H9 (cell line): ENCODE measurements around the gene FAM171A1. TPM values are rescaled to one million over a fixed set of nuclear protein-coding genes. Genes with fewer than 3 reads are reported as not detected.

Experiments
- DNase-seq: peaks from one replicate; pipeline ENCODE4 v3.0.0-alpha.2; 2017
- H2AFZ ChIP-seq: one replicate; pipeline ENCODE4 v1.6.1; 2013; ENCODE audit warnings: mild to moderate bottlenecking, low read length, control low read depth, moderate library complexity
- H2AK5ac ChIP-seq: 2 replicates; pipeline ENCODE4 v1.6.1; 2013; ENCODE audit warnings: low read length, control low read depth, mixed read lengths; ENCODE audit not compliant: insufficient read length
- H2BK120ac ChIP-seq: one replicate; pipeline ENCODE4 v1.6.1; 2013; ENCODE audit warnings: low read depth, mild to moderate bottlenecking, low read length, control low read depth, inconsistent platforms; ENCODE audit not compliant: poor library complexity, severe bottlenecking
- H2BK12ac ChIP-seq: 2 replicates; pipeline ENCODE4 v1.6.1; 2013; ENCODE audit warnings: low read length, control low read depth, mixed read lengths, low read depth; ENCODE audit not compliant: insufficient read length
- H2BK15ac ChIP-seq: 2 replicates; pipeline ENCODE4 v1.6.1; 2013; ENCODE audit warnings: low read depth, low read length, control low read depth
- H2BK20ac ChIP-seq: one replicate; pipeline ENCODE4 v1.6.1; 2013; ENCODE audit warnings: low read depth, mild to moderate bottlenecking, low read length, control low read depth, inconsistent platforms; ENCODE audit not compliant: poor library complexity, severe bottlenecking
- H2BK5ac ChIP-seq: 2 replicates; pipeline ENCODE4 v1.6.1; 2013; ENCODE audit warnings: low read length, control low read depth, mixed read lengths; ENCODE audit not compliant: insufficient read length
- H3K14ac ChIP-seq: 2 replicates; pipeline ENCODE4 v1.6.1; 2013; ENCODE audit warnings: low read length, control low read depth; ENCODE audit not compliant: insufficient read depth
- H3K18ac ChIP-seq: 2 replicates; pipeline ENCODE4 v1.6.1; 2013; ENCODE audit warnings: low read depth, mild to moderate bottlenecking, mixed read lengths, low read length, control low read depth; ENCODE audit not compliant: insufficient read length
- H3K23ac ChIP-seq: 2 replicates; pipeline ENCODE4 v1.6.1; 2013; ENCODE audit warnings: low read length, control low read depth, mixed read lengths, low read depth; ENCODE audit not compliant: insufficient read length
- H3K23me2 ChIP-seq: 2 replicates; pipeline ENCODE4 v1.6.1; 2013; ENCODE audit warnings: low read depth, mild to moderate bottlenecking, mixed read lengths, low read length, control low read depth; ENCODE audit not compliant: insufficient read length, poor library complexity, severe bottlenecking
- H3K27ac ChIP-seq: 2 replicates; pipeline ENCODE4 v1.5.1; 2013; ENCODE audit warnings: low read length, control low read depth, mixed read lengths, low read depth; ENCODE audit not compliant: insufficient read length
- H3K27me3 ChIP-seq: 2 replicates; pipeline ENCODE4 v1.6.1; 2013; ENCODE audit warnings: low read length, control low read depth, inconsistent platforms; ENCODE audit not compliant: insufficient read depth
- H3K4ac ChIP-seq: 2 replicates; pipeline ENCODE4 v1.6.1; 2013; ENCODE audit warnings: low read depth, mild to moderate bottlenecking, control low read depth, inconsistent platforms, low read length, moderate library complexity
- H3K4me1 ChIP-seq: 2 replicates; pipeline ENCODE4 v1.6.1; 2013; ENCODE audit warnings: low read length, control low read depth, inconsistent platforms; ENCODE audit not compliant: insufficient read depth
- H3K4me2 ChIP-seq: 2 replicates; pipeline ENCODE4 v1.6.1; 2013; ENCODE audit warnings: low read length, control low read depth, mixed read lengths; ENCODE audit not compliant: insufficient read length, insufficient read depth
- H3K56ac ChIP-seq: 2 replicates; pipeline ENCODE4 v1.6.1; 2013; ENCODE audit warnings: low read depth, mild to moderate bottlenecking, mixed read lengths, low read length, control low read depth; ENCODE audit not compliant: insufficient read length
- H3K79me1 ChIP-seq: 2 replicates; pipeline ENCODE4 v1.6.1; 2013; ENCODE audit warnings: low read depth, mild to moderate bottlenecking, moderate library complexity, low read length, control low read depth, inconsistent platforms; ENCODE audit not compliant: insufficient read depth, poor library complexity, severe bottlenecking
- H3K79me2 ChIP-seq: 2 replicates; pipeline ENCODE4 v1.6.1; 2013; ENCODE audit warnings: low read length, control low read depth, inconsistent platforms; ENCODE audit not compliant: insufficient read depth
- H3K9ac ChIP-seq: 2 replicates; pipeline ENCODE4 v1.6.1; 2013; ENCODE audit warnings: low read length, control low read depth, mixed read lengths; ENCODE audit not compliant: insufficient read length; ENCODE audit errors: extremely low read depth
- H3K9me3 ChIP-seq: one replicate; pipeline ENCODE4 v1.6.1; 2013; ENCODE audit warnings: low read depth, low read length, inconsistent platforms; ENCODE audit not compliant: control insufficient read depth
- H3T11ph ChIP-seq: one replicate; pipeline ENCODE4 v1.6.1; 2013; ENCODE audit warnings: mild to moderate bottlenecking, low read length, control low read depth, inconsistent platforms
- H4K20me1 ChIP-seq: one replicate; pipeline ENCODE4 v1.6.1; 2013; ENCODE audit not compliant: control insufficient read depth, insufficient read length, insufficient read depth
- H4K5ac ChIP-seq: 2 replicates; pipeline ENCODE4 v1.6.1; 2013; ENCODE audit warnings: low read depth, mild to moderate bottlenecking, mixed read lengths, low read length, control low read depth; ENCODE audit not compliant: insufficient read length
- H4K8ac ChIP-seq: replicated peaks from 2 replicates; pipeline ENCODE4 v1.6.1; 2013; ENCODE audit warnings: low read length, control low read depth, mixed read lengths, low read depth; ENCODE audit not compliant: insufficient read length
- H4K91ac ChIP-seq: 2 replicates; pipeline ENCODE4 v1.6.1; 2013; ENCODE audit warnings: low read depth, mild to moderate bottlenecking, moderate library complexity, mixed read lengths, low read length, control low read depth; ENCODE audit not compliant: insufficient read length
- H3K27ac Mint-ChIP-seq, 3 experiments: 2 replicates in 2 of 3; 3 replicates in 1 of 3; pipeline ENCODE4 v1.8.0; 2020 to 2021; ENCODE audit warnings: mixed read lengths in 3 of 3, mild to moderate bottlenecking in 1 of 3, moderate library complexity in 1 of 3
- H3K27me3 Mint-ChIP-seq: 2 replicates; pipeline ENCODE4 v1.8.0; 2021; ENCODE audit warnings: low read depth, mild to moderate bottlenecking, moderate library complexity, mixed read lengths
- H3K36me3 Mint-ChIP-seq, 3 experiments: 2 replicates in 2 of 3; 3 replicates in 1 of 3; pipeline ENCODE4 v1.8.0; 2020 to 2021; ENCODE audit warnings: low read depth in 3 of 3, mixed read lengths in 3 of 3; ENCODE audit not compliant: insufficient read depth in 1 of 3
- H3K4me1 Mint-ChIP-seq, 2 experiments: 2 replicates each; pipeline ENCODE4 v1.8.0; 2020; ENCODE audit warnings: mixed read lengths in 2 of 2
- H3K4me3 Mint-ChIP-seq, 2 experiments: 2 replicates in 1 of 2; 3 replicates in 1 of 2; pipeline ENCODE4 v1.8.0; 2020 to 2021; ENCODE audit warnings: mild to moderate bottlenecking in 2 of 2, mixed read lengths in 2 of 2, moderate library complexity in 1 of 2
- H3K9me3 Mint-ChIP-seq, 2 experiments: 2 replicates in 1 of 2; 3 replicates in 1 of 2; pipeline ENCODE4 v1.8.0; 2020; ENCODE audit warnings: mild to moderate bottlenecking in 2 of 2, mixed read lengths in 2 of 2, moderate library complexity in 1 of 2
- CTCF ChIP-seq: fragments of 200-600 bp; sonication (generic); conservative IDR thresholded peaks from 3 replicates; pipeline ENCODE4 v1.8.0; 2021; ENCODE audit warnings: antibody characterized with exemption, mild to moderate bottlenecking
- WGBS: extraction: QIAGEN DNeasy Blood & Tissue Kit; methylation state at CpG from one replicate; pipeline ENCODE4 v1.1.7; 2013; ENCODE audit warnings: missing lambda C conversion rate, low lambda C conversion rate, mixed read lengths; ENCODE audit not compliant: insufficient read length; ENCODE audit errors: extremely low coverage; 5-methylcytosine and 5-hydroxymethylcytosine counted together
- total RNA-seq: library from RNA; stranded (reverse); gene quantifications from 2 replicates; pipeline ENCODE4 v1.2.1, GENCODE V29; 2021

Gene FAM171A1
- total RNA-seq, 1 experiment from 2014 or later: 37.4 TPM

DNA sequence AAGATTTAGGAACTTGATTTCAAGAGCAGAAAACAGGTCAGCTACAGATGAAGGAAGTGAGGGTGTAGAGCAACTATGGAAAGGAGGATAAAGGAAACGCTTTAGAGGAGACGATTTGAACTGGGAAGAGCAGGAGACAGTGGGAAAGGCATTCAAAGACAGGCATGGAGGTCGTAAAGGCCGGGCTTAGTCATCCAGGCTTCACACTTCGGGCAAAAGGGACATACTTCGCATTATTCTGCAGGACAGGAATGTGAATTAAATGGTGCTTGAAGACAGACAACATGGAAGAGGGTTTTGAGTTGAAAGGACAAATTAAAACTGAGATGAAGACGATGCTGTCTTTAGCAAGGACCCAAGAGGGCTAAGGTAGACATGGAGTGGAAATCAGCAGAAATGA is 8.1 kb downstream of the FAM171A1 start:
- Histone ChIP-seq H4K91ac (no peak overlapping the region), H3K9me3 (no peaks in the 10 kb centered on the region), H3K79me1 (peaks cover 3% of the 10 kb centered on the region), H2AK5ac (no peak overlapping the region), H3K4ac (no peak overlapping the region), H3K56ac (no peak overlapping the region), H2BK15ac (no peak overlapping the region), H3K27me3 (no peaks in the 10 kb centered on the region), H2BK12ac (no peak overlapping the region), H3K9ac (no peak overlapping the region), H4K20me1 (no peaks in the 10 kb centered on the region), H2BK5ac (no peak overlapping the region), H2BK20ac (no peak overlapping the region), H3K14ac (no peak overlapping the region), H3K4me2 (no peak overlapping the region), H3K23ac (no peak overlapping the region), H3K18ac (no peak overlapping the region), H3K4me1 (peaks cover 3% of the 10 kb centered on the region; the same call in 1 of the 2 replicates), H4K8ac (no peak overlapping the region), H3K23me2 (no peaks in the 10 kb centered on the region), H4K5ac (no peak overlapping the region), H3K79me2 (peaks cover 6% of the 10 kb centered on the region; the same call in 1 of the 2 replicates), H2BK120ac (no peak overlapping the region), H3K27ac (no peak overlapping the region), H2AFZ (no peak overlapping the region), H3T11ph (no peak overlapping the region)
- DNase-seq: no peak
- WGBS: no CpG with 5 or more reads among the region's 7 CpGs
- no peak for TF ChIP-seq CTCF
- H3K4me3 Mint-ChIP-seq: no peak overlapping the region
- H3K27ac Mint-ChIP-seq: peak overlapping the region in 1 of 3 experiments; percentile 2; a peak in 1 of 7 replicates
- H3K36me3 Mint-ChIP-seq: peaks cover 6 to 16% (median 7%) of the 10 kb centered on the region in 3 experiments; a peak in 6 of 7 replicates
- peaks cover 2 to 6% of the 10 kb centered on the region in 2 experiments; a peak in 2 of 5 replicates for H3K9me3 Mint-ChIP-seq
- H3K27me3 Mint-ChIP-seq: no peaks in the 10 kb centered on the region
- H3K4me1 Mint-ChIP-seq: peaks cover 16 to 23% of the 10 kb centered on the region in 2 experiments
